ENCODE results near the gene MEX3A.
"Not testable (repeated sequence)": the region's sequence is repeated elsewhere in the genome, so short reads cannot be mapped to it uniquely, and the experiment has no call there.

Gene MEX3A

DNA sequence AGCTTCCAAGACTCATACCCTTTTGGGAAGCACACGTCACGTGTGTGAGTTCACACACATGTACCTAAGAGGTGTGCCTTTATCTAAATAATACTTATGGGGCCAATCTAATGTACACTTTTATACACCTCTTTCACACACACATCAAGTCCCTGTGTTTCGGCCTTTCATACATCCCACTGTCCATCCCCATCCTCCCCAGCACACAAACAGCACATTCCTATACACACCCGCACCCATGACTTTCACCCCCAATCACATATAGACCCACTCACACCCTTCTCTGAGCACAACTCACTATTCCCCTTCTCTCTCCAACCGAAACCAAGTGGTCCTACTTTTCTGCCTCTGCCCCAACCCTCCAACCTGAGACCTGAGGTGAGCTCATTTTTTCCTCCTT, 3.5 kb downstream of the MEX3A start:
- no peak for DNase-seq (ENCODE audit: low read depth)

DNA sequence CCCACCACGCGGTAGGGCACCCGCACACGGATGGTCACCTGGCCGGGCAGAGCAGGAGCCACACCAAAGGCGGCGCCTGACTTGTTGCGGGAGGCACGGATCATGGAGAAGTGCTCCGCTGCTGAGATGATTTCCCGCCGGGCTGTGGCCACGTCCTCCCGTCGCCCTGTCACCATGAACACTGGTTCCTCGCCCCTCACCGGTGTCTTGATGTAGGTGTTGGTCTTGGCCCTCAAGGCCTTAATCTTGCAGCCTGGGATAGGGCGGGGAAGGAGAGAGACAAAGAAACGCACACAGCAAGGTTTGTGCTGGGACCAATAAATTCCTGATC, 4.9 kb downstream of the MEX3A start:
- DNase-seq (ENCODE audit: low read depth) = no peak

DNA sequence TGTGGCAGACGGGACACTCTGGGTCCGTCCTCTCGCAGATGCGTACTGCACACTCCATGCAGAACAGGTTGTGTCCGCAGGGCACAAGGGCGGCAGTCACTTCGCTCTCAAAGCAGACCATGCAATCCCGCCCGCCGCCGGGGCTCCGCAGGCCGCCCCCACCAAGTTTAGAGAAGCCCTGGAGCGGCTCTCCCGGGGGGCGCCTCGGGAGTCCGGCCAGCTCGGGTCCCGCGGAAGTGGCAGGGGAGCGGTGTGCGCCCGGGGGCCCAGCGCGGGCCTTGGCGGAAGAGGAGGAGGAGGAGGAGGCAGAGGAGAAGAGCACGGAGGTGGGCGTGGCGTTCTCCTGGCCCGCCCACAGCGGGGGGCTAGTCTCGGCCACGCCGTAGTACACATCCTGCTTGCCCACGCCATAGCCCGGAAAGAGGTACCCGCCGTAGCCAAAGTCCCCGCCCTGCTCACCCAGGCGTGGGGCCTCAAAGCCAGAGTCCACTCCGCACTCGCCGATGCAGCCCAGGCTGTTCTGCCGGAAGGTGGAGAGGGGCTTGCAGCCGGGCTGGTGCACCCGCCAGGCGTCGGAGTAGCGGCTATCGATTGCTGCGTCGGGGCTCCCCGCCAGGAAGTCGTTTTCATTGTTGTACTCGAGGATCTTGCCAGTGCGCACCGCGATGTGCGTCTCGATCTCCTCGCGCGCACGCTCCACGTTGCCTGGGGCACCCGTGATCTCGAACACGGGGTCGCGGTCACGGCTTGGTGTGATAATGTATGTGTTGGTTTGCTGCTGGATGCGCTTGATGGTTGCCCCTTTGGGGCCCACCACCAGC, 5.4 kb downstream of the MEX3A start:
- DNase-seq (ENCODE audit: low read depth) = no peak

DNA sequence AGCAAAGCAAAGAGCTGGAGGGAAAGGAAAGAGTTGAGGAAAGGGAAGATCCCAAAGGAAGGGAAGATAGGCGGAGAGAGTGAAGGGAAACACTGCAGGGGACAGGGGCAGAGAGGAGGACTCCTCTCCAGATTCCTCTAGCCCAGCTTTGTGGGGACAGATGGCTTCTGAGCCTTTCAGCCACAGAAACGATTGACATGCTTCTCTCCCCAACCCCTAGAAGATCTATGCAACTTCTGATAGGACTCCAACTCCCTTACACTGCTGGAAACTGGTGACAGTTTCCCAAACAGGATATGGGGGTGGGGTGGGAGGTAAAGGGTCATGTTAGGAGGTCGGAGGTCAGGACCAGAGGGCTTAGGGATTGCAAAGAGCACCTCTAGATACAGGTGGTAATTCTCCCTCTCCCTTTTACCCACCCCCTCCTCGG, 6.5 kb downstream of the MEX3A start:
- no peak for DNase-seq (ENCODE audit: low read depth)

DNA sequence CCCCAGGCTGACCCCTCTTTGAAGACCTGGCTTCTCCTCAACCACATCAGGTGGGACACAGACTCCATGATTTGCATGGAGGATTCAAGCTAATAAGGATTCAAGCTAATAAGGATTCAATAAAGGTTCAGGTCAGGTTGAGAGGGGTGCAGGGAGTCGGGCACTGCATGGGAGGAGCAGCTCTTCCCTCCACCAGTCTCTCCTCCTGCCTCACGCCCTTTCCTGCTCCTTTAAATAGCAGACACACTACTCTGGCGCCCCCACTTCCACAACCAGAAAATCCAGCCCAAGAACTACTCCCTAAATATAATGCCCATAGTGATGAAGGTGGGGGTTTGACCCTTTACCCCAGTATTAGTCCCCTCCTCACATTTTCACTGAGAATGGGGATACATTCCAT, 7.1 kb downstream of the MEX3A start:
- no peak for DNase-seq (ENCODE audit: low read depth)

DNA sequence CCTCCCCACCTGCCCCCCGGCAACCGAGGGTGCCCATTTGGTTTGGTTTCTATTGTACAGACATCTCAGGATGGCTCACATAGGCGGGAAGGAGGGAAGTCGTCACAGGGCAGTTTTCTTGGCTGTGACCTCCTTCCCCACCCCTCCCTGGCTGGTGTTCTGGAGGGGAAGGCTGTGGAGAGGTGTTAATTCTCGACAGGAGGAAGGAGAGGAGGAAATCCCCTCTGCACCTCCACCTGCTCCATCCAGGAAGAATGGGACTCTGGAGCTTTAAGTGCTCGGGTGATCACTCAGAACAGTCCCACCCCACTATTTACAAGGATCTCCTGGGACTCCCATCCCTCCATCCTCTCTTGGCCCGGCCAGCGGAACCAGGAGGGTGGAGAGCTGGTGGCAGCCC, 7.6 kb downstream of the MEX3A start:
- no peak for DNase-seq (ENCODE audit: low read depth)

DNA sequence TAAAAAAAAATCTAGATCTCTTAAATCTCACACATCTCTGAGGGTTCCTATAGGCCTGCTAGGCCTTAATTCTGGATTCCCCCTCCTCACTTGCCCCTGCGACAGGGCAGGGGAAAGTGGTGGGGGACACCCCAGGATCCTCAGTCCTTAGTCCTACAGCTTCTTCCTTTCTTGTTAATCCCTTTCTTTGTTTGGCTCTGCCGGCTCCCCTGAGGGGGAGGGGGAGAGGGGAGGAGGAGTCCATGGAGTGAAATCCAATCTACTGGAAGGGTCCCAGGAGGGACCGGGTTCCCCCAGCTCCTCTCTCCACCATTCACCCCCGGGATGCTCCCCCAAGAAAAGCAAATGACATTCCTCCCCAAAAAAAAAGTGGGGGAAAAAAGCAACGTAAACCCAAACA, 8.5 kb downstream of the MEX3A start:
- no peak for DNase-seq (ENCODE audit: low read depth)

DNA sequence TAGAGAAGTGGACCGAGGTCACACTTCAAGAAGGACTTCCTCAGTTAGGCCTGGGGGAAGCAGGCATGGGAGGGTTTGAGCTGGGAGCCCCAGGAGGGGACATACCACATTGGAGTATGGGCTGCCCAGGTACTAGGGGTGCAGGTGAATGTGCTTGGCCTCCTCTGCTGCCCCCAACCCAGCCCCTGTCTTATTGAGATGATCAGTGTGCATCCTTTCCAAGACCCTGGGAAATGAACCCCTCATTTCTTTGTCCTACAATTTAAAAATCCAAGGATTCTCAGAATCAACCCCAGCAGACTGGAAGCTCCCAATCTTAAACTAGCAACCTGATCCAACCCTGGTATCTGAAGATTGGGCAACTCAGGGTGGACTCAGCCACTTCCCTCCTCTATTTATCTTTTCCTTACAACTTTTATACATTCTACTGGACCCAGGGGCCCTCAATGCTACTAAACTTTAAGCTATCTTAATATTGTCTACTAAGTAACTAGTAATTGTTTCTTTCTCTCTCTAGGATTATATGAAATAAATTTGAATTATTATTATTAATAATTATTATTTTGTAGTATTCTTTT, 9.1 kb downstream of the MEX3A start:
- DNase-seq (ENCODE audit: low read depth) = no peak

DNA sequence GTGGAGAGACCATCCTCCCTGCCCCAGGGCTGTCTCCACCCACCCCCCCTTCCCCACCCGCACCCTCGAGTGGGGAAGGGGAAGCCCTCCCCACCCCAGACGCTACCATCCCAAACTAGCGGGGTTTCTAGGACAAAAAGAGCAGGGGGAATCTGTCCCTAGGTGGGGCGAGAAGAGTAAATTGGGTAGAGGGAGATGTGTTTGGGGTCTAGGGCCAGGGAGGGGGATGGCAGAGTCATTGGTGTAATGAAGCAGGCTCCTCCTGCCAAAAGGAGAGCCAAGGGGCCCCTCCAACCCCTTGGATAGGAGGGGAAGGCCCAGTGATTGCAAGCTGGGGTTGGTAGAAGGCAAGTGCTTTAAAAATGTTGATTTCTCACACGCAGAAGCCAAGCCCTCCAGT, 10.0 kb downstream of the MEX3A start:
- DNase-seq (ENCODE audit: low read depth) = no peak

DNA sequence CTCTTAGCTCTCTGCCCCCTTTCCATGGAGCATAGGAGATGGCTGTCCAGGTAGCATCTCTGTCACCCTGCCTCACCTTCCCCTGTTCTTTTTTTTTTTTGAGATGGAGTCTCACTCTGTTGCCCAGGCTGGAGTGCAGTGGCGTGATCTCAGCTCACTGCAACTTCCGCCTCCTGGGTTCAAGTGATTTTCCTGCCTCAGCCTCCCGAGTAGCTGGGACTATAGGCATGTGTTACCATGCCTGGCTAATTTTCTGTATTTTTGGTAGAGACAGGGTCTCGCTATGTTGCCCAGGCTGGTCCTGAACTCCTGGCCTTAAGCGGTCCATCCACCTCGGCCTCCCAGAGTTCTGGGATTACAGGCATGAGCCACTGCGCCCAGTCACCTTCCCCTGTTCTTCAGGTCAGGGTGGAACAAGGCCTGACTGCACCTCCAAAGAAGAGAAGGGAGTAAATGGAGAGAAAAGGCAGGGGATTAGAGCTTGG, 10.9 kb downstream of the MEX3A start:
- not testable (repeated sequence) for DNase-seq (ENCODE audit: low read depth)

DNA sequence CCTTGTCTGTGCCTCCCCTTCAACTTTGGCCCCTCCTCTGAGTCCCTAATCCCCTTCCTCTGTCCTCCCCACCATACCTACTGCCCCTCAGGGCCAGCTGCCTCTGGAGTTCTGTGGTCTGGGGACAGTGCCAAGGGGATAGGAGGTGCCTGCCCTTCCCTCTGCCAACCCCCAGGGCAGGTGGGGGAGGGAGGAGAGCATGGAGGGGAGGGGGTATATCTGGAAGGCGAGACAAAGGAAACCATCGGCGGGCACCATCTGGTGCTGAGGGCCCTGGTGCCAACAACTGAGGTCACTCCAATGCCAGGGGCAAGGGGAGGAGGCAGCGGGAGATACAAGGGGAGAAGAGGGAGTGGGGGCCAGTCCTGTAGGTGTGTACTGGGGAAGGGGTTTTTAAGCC, 11.7 kb downstream of the MEX3A start:
- DNase-seq (ENCODE audit: low read depth) = no peak

DNA sequence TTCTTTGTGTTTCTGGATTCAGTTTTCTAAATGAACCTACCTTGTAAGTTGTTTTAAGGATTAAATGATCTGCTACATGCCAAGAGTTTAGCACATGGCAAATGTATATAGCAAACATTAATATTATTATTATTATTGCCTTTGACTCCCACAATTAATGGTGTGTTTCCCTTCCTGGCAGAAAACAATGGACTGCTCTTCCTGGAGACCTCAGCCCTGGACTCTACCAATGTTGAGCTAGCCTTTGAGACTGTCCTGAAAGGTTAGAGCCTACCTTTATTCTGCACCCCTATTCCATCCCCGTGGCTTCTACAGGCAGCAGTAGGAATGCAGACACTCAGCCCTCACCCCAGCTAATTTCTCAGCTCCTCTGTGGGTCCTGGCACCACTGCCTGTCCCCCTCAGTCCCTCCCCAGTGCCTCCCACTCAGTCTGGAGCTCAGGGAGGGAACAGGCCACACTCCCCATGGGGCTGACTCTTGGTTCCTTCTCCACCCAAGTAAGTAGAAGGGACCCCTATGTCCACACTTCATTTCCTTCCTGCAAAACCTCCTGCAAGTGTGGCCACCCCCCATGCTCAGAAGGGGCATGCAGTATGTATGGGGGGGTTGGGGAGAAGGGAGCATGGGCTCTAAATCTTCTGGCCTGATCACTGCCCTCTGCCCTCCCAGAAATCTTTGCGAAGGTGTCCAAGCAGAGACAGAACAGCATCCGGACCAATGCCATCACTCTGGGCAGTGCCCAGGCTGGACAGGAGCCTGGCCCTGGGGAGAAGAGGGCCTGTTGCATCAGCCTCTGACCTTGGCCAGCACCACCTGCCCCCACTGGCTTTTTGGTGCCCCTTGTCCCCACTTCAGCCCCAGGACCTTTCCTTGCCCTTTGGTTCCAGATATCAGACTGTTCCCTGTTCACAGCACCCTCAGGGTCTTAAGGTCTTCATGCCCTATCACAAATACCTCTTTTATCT, 12.5 kb downstream of the MEX3A start:
- no peak for DNase-seq (ENCODE audit: low read depth)

DNA sequence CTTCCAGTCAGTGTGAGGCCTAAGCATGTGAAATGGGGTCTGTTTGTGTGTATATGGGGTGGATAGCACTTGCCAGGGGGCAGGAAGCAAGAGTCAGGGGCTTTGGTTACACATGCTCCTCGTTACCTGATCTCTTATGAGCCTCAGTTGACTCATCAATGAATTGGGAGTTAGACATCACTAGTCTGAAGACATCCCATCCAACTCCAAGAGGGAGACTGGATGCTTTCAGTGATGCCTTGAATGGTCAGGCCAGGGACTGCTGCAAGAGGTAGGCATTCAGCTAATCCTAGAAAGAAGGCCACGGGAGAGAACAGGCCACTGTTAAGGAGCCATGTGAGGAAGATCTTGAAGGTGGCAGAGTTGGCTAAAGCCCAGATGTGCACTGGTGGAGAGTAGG, 15.0 kb downstream of the MEX3A start:
- no peak for DNase-seq (ENCODE audit: low read depth)

DNA sequence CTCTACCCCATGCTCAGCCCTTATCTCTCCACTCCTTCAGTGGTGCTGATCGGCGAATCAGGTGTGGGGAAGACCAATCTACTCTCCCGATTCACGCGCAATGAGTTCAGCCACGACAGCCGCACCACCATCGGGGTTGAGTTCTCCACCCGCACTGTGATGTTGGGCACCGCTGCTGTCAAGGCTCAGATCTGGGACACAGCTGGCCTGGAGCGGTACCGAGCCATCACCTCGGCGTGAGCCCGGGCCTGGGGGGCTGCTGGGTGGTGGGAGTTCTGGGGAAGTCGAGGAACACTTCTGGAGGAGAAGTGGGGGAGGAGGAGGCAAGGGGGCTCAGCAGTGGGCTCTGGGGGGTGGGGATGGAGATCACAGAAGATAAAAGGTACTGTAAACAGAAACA, 16.4 kb downstream of the MEX3A start:
- DNase-seq (ENCODE audit: low read depth) = no peak

DNA sequence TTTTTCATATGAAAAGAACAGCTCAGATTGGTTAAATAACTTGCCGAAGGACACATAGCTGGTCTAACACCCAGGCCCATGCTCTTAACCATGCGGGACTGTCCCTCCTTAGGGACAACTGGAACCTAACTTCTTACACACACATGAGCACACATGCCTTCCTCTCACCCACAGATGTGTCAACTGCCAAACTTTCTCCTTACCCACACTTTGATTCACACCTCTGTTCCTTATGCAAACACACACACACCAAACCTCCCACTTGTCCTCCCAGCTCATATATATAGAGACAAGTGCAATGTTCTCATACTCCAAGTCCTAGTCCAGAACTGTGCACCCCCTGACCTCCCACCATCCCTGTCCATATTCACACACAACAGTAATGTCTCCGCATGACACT, 17.1 kb downstream of the MEX3A start:
- DNase-seq (ENCODE audit: low read depth) = no peak

DNA sequence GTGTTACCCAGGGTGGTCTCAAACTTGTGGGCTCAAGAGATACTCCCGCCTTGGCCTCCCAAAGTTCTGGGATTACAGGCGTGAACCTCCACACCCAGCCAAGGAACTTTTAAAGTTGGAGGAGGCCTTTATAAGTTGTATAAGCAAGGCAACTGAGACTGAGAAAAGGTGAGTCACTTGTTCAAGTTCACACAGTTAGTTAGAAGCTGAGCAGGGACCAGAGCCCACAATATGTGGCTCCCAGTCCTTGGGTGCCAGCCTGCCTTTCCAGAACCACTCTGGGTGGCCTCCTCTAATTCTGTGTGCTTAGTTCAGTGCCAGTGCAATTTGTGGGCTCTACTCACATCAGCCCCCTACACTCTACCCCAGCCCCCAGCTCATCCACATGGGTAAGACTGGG, 17.6 kb downstream of the MEX3A start:
- no peak for DNase-seq (ENCODE audit: low read depth)

DNA sequence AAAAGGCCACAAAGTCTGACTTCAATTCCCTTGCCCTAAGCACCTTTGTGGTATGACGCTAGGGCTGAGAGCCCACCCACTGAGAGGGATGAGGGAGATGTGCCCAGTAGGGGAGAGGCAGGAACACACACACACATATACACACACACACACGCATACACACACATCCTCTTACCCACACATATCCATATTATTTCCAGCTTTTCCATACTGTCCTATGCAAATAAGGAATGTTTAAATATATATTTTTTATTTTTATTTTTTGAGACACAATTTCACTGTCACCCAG, 18.3 kb downstream of the MEX3A start:
- no peak for DNase-seq (ENCODE audit: low read depth)

DNA sequence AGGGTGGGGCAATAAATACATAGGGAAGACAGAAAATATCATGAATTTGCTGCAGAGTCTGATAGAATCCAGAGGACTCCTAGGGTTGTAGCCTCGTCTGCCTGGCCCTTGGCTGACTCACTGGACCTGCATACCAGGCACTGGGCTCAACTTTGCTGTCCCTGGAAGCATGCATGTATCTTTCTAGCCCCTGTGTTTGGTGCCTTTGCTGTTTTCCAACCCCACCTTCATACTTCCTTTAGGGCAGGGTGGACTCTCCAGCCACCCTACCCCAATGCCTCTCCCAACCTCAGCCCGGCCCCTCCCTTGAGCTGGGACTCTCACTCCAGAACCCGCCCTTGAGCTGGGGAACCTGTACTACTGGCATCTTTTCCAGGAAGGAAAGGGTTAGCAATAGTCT, 20.1 kb downstream of the MEX3A start:
- no peak for DNase-seq (ENCODE audit: low read depth)

DNA sequence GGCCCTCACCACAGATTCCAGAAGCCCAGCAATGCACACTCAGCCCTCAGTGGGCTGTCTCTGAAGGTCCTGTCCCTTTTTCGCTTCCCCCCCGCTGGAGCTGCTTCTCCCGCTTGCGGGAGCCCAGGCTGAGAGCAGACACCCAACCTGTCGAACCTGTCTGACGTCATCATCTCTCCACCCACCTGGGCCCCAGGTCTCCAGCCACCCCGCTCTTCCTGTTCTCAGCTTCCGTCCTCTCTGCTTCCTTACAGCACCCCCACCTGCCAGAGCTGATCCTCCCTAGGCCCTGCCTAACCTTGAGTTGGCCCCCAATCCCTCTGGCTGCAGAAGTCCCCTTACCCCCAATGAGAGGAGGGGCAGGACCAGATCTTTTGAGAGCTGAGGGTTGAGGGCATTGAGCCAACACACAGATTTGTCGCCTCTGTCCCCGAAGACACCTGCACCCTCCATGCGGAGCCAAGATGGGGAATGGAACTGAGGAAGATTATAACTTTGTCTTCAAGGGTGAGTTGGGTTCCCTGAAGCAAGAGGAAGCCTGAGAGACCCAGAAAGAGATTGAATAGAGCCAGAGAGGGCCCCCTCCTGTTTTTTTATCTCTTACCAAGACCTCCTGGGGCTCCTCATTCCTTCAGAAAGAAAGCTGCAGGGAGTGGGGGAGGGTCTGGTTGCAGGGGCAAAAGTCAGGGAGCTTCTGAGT, 21.2 kb downstream of the MEX3A start, which contains the start of gene RAB25:
RAB25 (plus strand) TSS at position 224 of the 700 bp plus-strand sequence; CDS start at position 465, 241 bp downstream.
- no peak for DNase-seq (ENCODE audit: low read depth)

DNA sequence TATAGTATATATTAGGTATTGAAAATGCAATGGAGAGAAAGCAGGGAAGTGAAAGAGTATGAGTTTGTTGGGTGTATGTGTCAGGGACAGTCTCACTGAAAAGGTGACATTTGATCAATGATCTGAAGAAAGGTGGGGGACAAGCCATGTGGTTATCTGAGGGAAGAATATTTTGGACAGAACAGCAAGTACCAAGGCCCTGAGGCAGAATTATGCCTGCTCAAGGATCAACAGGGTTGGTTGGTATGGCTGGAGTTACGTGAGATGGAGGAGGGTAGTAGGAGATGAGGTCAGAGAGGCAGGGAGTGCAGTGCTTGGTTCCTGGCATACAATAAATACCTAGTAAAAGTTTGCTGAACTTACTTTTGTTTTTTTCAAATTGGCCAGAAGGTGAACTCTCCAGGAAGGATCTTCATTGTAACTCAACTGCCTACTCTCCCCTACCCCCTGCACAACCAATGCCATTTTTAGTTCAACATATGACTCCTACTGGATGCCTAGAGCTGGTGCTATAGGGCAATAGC, 25.9 kb downstream of the MEX3A start:
- no peak for DNase-seq (ENCODE audit: low read depth)

DNA sequence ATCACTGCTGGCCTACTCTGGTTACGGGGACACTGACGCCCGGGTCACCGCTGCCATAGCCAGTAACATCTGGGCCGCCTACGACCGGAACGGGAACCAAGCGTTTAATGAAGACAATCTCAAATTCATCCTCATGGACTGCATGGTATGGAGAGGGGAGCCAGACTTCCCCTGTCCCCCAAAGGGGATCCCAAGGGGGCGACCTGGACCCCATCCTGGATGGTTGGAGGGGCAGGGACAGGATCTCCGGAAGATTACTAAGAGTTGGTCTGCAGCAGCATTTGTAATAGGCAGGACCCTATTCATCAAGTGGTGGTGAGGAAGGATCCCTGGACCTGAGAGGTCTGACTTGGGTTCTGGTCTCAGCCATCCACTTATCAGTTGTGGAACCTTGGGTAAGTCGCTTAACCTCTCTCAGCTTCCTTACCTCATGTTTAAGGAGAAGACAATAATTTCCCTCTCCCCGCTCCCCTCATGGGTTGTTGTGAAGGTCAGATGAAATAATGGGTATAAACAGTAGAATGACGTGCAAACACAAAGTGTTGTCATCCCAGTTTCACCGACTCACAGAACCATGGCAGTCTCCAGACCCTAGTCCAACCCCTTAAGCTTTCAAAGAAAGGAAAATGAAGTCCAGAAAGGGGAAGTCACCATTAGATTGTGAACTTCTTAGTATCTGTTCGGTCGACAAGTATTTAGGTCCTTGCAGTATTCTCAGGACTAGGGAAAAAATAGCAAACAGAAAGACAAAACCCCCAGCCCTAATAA, 26.8 kb downstream of the MEX3A start:
- no peak for DNase-seq (ENCODE audit: low read depth)

Data from T-helper 22 cell (primary cell).